Stimulated activated naive CD8-positive, alpha-beta T cell treated with anti-CD3 and anti-CD28 coated beads, Interleukin-15, Interleukin-2, amounts not matched to agents 100 U/mL and 50 U/mL, for 24 hours (primary cell): Measurements from ENCODE around the gene DMTF1.
A peak's percentile ranks its signal among the peaks of the same experiment; 100 is the strongest.
"Not testable (repeated sequence)": the region's sequence is repeated elsewhere in the genome, so short reads cannot be mapped to it uniquely, and the experiment has no call there.

ENCODE experiments used
- ATAC-seq: fragments of 150-1000 bp; cut with Tn5 transposase; one replicate; pipeline ENCODE4 v1.10.0; 2021
- DNase-seq: peaks from one replicate; pipeline ENCODE4 v3.0.0; 2021

DMTF1 gene

GRCh38 chr7:87199700-87200450 lies 47.6 kb downstream of the DMTF1 start:
- no peak for ATAC-seq
- no peak for DNase-seq

GRCh38 chr7:87202208-87202607 lies 50.0 kb downstream of the DMTF1 start:
- no peak for ATAC-seq
- DNase-seq = no peak

GRCh38 chr7:87202705-87203104 lies 50.5 kb downstream of the DMTF1 start:
- ATAC-seq (no peak), DNase-seq (no peak)

- ATAC-seq = peak; percentile 15
Measured at GRCh38 chr7:87203929-87204328, 51.7 kb downstream of the DMTF1 start.

GRCh38 chr7:87204933-87205332 lies 52.7 kb downstream of the DMTF1 start:
- no peak for ATAC-seq
- no peak for DNase-seq

More at GRCh38 chr7:87203929-87204328, 51.7 kb downstream of the DMTF1 start:
- DNase-seq = not testable (repeated sequence)

GRCh38 chr7:87205701-87206100 lies 53.4 kb downstream of the DMTF1 start:
- ATAC-seq = not testable (repeated sequence)

GRCh38 chr7:87206361-87206760 lies 54.1 kb downstream of the DMTF1 start:
- DNase-seq = no peak
- no peak for ATAC-seq

More at GRCh38 chr7:87205701-87206100, 53.4 kb downstream of the DMTF1 start:
- not testable (repeated sequence) for DNase-seq

GRCh38 chr7:87209295-87209924 lies 57.2 kb downstream of the DMTF1 start:
- DNase-seq (no peak), ATAC-seq (no peak)

GRCh38 chr7:87210506-87210905 lies 58.3 kb downstream of the DMTF1 start:
- no peak for DNase-seq
- no peak for ATAC-seq

- ATAC-seq (no peak), DNase-seq (no peak)
Measured at GRCh38 chr7:87212498-87212897, 60.2 kb downstream of the DMTF1 start.

- DNase-seq (no peak), ATAC-seq (no peak)
Measured at GRCh38 chr7:87213252-87213651, 61.0 kb downstream of the DMTF1 start.

- no peak for DNase-seq
- no peak for ATAC-seq
Measured at GRCh38 chr7:87213811-87214210, 61.6 kb downstream of the DMTF1 start.

GRCh38 chr7:87215046-87215445 lies 62.8 kb downstream of the DMTF1 start:
- DNase-seq = no peak
- ATAC-seq = no peak

GRCh38 chr7:87216701-87217508 lies 64.7 kb downstream of the DMTF1 start:
- DNase-seq (peak; percentile 51), ATAC-seq (peak; percentile 55)

- no peak for DNase-seq
Measured at GRCh38 chr7:87217983-87218653, 65.9 kb downstream of the DMTF1 start.

GRCh38 chr7:87218796-87219544 lies 66.7 kb downstream of the DMTF1 start:
- DNase-seq (peak; percentile 50), ATAC-seq (no peak)

More at GRCh38 chr7:87217983-87218653, 65.9 kb downstream of the DMTF1 start:
- ATAC-seq = no peak

- DNase-seq (peak; percentile 85), ATAC-seq (peak; percentile 53)
Measured at GRCh38 chr7:87219545-87220025, 67.3 kb downstream of the DMTF1 start, which contains the start of gene TMEM243. Gene TMEM243, minus strand, starts transcription at chr7:87219732. Its CDS starts 229 bp downstream, at chr7:87219503.

- DNase-seq = peak; percentile 88
- peak; percentile 66 for ATAC-seq
Measured at GRCh38 chr7:87220026-87220733, 67.9 kb downstream of the DMTF1 start.

GRCh38 chr7:87220734-87221215 lies 68.5 kb downstream of the DMTF1 start:
- ATAC-seq = no peak
- DNase-seq = no peak

- ATAC-seq (peak; percentile 24), DNase-seq (no peak)
Measured at GRCh38 chr7:87223666-87224065, 71.4 kb downstream of the DMTF1 start.
